ENCODE measurements around the gene PRR3.

DNA sequence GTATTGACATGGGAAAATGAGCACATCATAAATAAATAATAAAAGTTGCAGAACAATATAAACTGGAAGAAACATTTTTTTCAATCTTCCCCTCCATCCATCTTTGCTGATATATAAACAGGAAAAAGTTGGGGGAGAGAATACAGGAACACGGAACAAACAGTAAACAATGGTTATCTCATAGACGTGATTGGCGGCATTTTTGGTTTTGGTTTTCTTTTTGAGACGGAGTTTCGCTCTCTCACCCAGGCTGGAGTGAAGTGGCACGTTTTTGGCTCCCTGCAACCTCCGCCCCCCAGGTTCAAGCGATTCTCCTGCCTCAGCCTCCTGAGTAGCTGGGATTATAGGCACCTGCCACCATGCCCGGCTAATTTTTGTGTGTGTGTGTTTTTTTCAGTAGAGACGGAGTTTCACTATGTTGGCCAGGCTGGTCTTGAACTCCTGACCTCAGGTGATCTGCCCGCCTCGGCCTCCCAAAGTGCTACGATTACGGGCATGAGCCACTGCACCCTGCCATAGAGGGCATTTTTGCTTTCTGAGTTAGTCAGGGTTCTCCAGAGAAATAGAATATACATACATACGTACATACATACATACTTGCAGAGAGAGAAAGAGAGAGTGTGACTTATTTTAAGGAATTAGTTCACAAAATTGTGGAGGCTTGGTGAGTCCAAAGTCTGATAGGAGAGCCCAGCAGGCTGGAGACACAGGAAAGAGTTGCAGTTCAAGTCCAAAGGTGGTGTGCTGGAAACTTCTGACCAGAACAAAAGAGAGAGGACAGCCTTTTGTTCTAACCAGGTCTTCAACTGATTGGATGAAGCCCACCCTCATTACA lies 23.4 kb upstream of the PRR3 start:
- TF ChIP-seq, protein P1, sequence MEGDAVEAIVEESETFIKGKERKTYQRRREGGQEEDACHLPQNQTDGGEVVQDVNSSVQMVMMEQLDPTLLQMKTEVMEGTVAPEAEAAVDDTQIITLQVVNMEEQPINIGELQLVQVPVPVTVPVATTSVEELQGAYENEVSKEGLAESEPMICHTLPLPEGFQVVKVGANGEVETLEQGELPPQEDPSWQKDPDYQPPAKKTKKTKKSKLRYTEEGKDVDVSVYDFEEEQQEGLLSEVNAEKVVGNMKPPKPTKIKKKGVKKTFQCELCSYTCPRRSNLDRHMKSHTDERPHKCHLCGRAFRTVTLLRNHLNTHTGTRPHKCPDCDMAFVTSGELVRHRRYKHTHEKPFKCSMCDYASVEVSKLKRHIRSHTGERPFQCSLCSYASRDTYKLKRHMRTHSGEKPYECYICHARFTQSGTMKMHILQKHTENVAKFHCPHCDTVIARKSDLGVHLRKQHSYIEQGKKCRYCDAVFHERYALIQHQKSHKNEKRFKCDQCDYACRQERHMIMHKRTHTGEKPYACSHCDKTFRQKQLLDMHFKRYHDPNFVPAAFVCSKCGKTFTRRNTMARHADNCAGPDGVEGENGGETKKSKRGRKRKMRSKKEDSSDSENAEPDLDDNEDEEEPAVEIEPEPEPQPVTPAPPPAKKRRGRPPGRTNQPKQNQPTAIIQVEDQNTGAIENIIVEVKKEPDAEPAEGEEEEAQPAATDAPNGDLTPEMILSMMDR (IDR thresholded peaks at IDR 0.05; ENCODE audit: insufficient read depth, low read length) = no peak
- TF ChIP-seq POLR2AphosphoS5 (IDR thresholded peaks at IDR 0.05; ENCODE audit: low read depth) (no peak), REST (IDR thresholded peaks at IDR 0.05; ENCODE audit: insufficient replicate concordance, low read depth) (no peak), GABPA (IDR thresholded peaks at IDR 0.05; ENCODE audit: low read depth) (no peak)

Data from HL-60 (cell line).